GM18519 (cell line): ENCODE results near the gene CCDC120.

Experiments
- ATAC-seq: cut with Tn5 transposase; IDR thresholded peaks from one replicate; pipeline ENCODE4 v1.9.1; 2021; ENCODE audit warnings: mild to moderate bottlenecking, moderate library complexity; ENCODE audit not compliant: unreplicated experiment, low FRiP score

Gene CCDC120

GRCh38 chrX:49060914-49061313 lies 2.1 kb downstream of the CCDC120 start:
- ATAC-seq = no peak

GRCh38 chrX:49061490-49061889 lies 2.7 kb downstream of the CCDC120 start:
- ATAC-seq = no peak

DNA sequence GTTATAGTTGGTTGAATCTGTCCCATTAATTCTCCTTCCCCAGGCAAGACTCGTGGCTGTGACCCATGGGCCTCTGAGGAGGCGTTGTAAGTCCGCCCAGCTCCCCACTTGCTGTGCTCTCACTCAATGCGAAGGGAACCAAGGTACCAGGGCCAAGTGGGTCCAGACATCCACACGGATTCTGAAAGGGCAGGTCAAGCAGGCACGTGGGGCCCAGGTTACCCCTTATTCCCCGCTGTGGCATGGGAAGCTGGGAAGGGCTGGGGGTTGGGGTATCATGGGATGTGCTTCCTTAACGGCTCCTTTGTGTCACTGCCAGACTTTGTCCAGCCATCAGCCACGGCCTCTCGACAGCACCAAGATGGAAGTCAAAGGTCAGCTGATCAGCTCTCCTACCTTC lies 3.1 kb downstream of the CCDC120 start:
- ATAC-seq = no peak

DNA sequence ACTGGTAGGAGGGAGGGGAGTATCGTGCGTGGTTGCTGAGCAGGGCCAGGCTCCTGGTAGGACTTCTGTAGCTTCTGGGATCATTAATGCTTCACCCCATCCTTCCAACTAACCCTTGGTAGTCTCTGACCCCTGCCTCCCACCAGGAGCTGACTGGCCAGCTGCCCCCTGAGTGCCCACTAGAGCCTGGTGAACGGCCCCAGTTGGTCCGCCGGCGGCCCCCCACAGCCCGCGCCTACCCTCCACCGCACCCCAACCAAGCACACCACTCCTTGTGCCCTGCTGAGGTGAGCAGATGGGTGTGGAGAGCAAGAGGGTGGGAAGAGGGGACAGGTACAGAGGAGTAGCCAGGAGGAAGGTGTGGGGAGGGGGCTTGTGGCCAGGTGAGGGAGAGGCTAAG lies 4.9 kb downstream of the CCDC120 start:
- no peak for ATAC-seq

DNA sequence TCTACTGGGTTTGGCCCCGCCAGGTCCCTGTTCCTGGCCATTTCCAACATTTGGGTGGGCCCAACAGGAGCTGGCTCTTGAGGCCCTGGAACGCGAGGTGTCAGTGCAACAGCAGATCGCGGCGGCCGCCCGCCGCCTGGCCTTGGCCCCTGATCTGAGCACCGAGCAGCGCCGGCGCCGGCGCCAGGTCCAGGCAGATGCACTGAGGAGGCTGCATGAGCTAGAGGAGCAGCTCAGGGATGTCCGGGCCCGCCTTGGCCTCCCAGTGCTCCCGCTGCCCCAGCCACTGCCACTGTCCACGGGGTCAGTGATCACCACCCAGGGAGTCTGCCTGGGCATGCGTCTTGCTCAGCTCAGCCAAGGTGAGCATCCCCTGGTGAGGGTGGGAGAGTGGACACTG lies 5.5 kb downstream of the CCDC120 start:
- ATAC-seq = no peak

DNA sequence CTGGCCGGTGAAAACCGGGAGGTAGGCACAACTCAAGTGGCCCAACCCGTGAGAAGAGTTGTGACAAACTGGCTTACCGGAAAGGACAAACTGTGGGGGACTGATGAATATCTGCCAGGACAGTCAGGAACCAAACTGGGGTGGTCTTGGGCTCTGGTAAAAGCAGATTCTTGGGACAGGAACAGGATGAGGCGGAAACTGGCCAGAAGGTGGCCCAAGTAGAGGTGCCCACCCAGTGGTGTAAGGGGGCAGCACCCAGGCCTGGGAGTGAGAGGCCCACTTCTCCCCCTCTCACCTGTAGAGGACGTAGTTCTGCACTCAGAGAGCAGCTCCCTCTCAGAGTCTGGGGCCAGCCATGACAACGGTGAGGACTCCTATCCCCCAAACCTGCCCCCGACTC lies 5.9 kb downstream of the CCDC120 start:
- ATAC-seq = no peak

GRCh38 chrX:49066278-49066677 lies 7.5 kb downstream of the CCDC120 start:
- no peak for ATAC-seq

GRCh38 chrX:49066690-49067089 lies 7.9 kb downstream of the CCDC120 start:
- no peak for ATAC-seq

DNA sequence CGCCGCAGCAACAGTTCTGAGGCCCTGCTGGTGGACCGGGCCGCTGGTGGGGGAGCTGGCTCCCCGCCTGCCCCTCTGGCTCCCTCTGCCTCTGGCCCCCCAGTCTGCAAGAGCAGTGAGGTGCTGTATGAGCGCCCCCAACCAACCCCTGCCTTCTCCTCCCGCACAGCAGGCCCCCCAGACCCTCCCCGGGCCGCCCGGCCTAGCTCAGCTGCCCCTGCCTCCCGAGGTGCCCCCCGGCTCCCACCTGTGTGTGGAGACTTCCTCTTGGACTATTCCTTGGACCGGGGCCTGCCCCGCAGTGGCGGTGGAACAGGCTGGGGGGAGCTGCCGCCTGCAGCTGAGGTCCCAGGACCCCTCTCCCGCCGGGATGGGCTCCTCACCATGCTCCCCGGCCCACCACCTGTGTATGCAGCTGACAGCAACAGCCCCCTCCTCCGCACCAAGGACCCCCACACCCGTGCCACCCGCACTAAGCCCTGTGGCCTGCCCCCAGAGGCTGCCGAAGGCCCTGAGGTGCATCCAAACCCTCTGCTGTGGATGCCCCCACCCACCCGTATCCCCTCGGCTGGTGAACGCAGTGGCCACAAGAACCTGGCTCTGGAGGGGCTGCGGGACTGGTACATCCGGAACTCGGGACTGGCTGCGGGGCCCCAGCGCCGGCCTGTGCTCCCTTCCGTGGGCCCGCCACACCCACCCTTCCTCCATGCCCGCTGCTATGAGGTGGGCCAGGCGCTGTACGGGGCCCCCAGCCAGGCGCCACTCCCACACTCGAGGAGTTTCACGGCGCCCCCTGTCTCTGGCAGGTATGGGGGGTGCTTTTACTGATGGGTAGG lies 8.7 kb downstream of the CCDC120 start:
- no peak for ATAC-seq

- ATAC-seq = no peak
Measured at GRCh38 chrX:49069038-49069437, 10.2 kb downstream of the CCDC120 start.

DNA sequence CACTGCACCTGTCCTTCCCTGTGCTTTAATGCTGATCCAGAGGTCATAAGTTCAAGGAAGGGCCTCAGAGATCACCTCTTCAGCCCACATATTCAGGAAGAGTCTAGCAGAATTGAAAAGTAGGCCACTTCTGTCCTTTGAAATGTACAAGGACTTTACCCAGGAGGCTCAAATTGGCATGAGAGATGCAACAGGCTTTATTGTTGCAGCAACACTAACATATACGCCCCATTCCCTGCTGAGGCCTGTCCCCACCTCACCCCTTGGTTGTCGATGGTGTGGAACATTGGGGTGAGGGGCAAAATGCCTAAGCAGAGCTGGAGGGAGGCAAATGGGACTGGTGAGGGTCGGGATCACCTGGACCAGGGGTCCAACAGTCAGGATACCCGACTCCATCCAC lies 12.2 kb downstream of the CCDC120 start:
- no peak for ATAC-seq

- no peak for ATAC-seq
Measured at GRCh38 chrX:49071877-49072711, 13.3 kb downstream of the CCDC120 start.

- no peak for ATAC-seq
Measured at GRCh38 chrX:49072712-49073095, 13.9 kb downstream of the CCDC120 start.

DNA sequence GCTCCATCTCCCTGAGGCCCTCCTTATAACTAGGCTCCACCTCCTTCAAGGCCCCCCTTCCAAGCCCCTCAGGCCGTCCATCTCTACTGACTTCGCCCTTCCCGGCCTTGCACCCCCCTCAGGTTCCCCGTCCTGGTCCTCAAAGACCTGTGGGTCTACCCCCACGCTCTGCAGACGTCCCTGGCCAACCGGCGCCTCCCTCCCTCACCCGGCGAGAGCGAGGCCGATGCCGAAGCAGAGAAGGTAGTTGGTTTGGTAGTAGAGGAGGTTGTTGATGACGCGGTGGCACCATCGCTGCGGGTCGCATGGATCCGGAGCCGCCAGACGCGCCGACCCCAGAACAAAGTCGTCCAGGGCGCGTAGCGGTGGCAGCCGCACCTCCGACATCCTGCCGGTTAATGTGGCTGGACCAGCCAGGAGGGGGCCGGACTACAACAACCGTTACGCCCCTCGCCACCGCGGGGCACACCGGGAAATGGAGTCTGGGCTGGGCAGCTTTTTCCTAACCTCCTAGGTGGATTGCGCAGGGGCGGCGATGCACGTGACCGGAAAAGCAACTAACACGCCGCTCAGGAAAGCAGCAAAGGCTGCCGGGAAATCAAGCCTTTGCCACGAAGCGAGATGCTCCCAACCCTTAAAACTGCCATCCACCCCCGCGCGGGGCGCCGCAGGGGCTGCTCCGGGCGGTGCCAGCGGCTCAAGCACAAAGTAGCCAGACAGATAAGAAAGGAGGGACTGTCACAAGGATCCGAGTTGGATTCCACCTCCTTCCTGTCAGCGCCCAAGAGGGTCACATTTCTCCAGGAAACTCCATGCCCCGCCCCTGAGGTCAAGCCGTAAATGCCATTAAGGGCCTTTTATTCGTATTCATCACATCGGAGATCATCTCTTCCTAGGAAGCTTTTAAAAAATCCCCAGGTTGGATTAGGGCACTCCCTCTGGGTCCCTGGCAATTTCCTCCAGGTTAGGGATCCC lies 15.1 kb downstream of the CCDC120 start, which contains the start of gene PRAF2:
Gene PRAF2 (minus strand): TSS at position 402 of the 975 bp plus-strand sequence. CDS start 15 bp downstream, at position 387.
- peak; percentile 77 for ATAC-seq

DNA sequence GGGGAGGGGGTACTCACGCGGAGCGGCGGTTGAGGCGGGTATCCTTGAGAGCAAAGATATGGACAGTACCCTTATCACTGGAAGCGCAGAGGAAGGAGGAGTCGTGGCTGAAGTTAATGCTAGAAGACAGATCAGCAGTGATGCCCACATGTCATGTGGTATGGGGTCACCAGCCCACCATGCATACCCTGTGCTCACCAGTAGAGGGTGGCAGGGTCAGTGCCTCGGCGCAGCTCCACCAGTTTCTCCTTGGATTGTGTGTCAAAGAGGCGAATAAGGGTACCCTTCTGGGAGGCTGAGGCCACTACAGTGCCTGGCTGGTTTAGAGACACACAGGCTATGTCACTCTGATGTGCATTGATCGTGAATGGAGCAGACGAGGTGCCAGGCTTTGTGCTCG lies 16.5 kb downstream of the CCDC120 start:
- ATAC-seq = no peak

DNA sequence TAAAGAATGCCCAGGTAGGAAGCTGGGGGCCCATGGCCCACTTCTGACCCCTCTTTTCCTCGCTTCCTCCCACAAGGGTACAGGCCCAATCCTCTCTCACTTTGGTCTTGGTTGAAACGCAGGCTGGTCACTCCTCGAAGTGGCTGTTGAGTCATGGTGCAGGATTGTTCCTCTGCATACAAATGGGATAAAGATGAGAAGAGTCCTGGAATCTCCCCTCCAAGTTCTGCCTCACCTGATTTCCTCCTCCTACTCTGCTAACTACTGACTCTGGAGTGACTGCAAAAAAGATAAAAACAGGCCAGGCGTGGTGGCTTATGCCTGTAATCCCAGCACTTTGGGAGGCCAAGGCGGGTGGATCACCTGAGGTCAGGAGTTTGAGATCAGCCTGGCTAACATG lies 19.1 kb downstream of the CCDC120 start:
- ATAC-seq = no peak

GRCh38 chrX:49079489-49080428 lies 21.0 kb downstream of the CCDC120 start, which contains the start of gene WDR45:
TSS of gene WDR45 (minus strand) at chrX:49079887. CDS start at chrX:49078095, 1,792 bp downstream.
- ATAC-seq = no peak

- no peak for ATAC-seq
Measured at GRCh38 chrX:49082271-49082871, 23.6 kb downstream of the CCDC120 start.

DNA sequence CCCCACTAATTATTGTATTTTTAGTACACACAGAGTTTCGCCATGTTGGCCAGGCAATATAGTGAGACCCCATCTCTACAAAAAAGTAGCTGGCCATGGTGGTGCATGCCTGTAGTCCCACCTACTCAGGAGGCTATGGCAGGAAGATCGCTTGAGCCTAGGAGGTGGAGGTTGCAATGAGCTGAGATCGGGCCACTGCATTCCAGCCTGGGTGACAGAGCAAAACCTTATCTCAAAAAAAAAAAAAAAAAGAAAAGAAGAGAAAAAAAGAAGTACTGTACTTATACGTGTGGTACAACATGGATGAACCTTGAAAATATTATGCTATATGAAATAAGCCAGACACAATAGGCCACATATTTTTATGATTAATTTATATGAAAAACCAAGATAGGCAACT lies 30.8 kb downstream of the CCDC120 start:
- ATAC-seq = no peak
